CD4-positive, CD25-positive, alpha-beta regulatory T cell (primary cell): ENCODE measurements around the gene CHCHD3. TPM values are rescaled to one million over a fixed set of nuclear protein-coding genes. Genes with fewer than 3 reads are reported as not detected.

ENCODE experiments used
- ATAC-seq, 2 donors: fragments of 150-1000 bp; cut with Tn5 transposase; one replicate each; pipeline ENCODE4 v1.10.0; 2021; ENCODE audit warnings: low read depth in 2 of 2, moderate number of reproducible peaks in 2 of 2, moderate library complexity in 1 of 2
- DNase-seq, 3 donors: peaks; one replicate each; pipeline versions ENCODE4 v3.0.0 to v3.0.0-alpha.2; 2012 to 2022; ENCODE audit warnings: mixed read lengths in 1 of 3
- H3K27ac ChIP-seq: one replicate; pipeline ENCODE4 v1.7.0; 2013; ENCODE audit warnings: mild to moderate bottlenecking, low read length; ENCODE audit not compliant: insufficient read depth, poor library complexity, severe bottlenecking
- H3K27me3 ChIP-seq: one replicate; pipeline ENCODE4 v1.7.0; 2013; ENCODE audit warnings: low read length; ENCODE audit not compliant: control insufficient read depth, insufficient read depth
- H3K36me3 ChIP-seq: one replicate; pipeline ENCODE4 v1.7.0; 2013; ENCODE audit warnings: mild to moderate bottlenecking, low read length, moderate library complexity; ENCODE audit not compliant: control insufficient read depth, insufficient read depth
- H3K4me1 ChIP-seq: 2 replicates; pipeline ENCODE4 v1.7.0; 2013; ENCODE audit warnings: mild to moderate bottlenecking, low read length; ENCODE audit not compliant: insufficient read depth, control insufficient read depth, poor library complexity, severe bottlenecking
- H3K4me3 ChIP-seq: one replicate; pipeline ENCODE4 v1.7.0; 2013; ENCODE audit warnings: low read depth, mild to moderate bottlenecking, low read length, moderate library complexity
- H3K9me3 ChIP-seq, 2 experiments: 1 replicate in 1 of 2; 2 replicates in 1 of 2; pipeline ENCODE4 v1.7.0; 2013; ENCODE audit warnings: low read length in 2 of 2, mild to moderate bottlenecking in 1 of 2, moderate library complexity in 1 of 2; ENCODE audit not compliant: control insufficient read depth in 2 of 2
- H3K27ac Mint-ChIP-seq, 3 donors: one replicate each; pipeline ENCODE4 v1.8.0; 2020 to 2022; ENCODE audit warnings: mild to moderate bottlenecking in 3 of 3, mixed read lengths in 3 of 3, moderate library complexity in 2 of 3
- H3K27me3 Mint-ChIP-seq: one replicate; pipeline ENCODE4 v1.8.0; 2022; ENCODE audit warnings: mild to moderate bottlenecking, mixed read lengths
- H3K36me3 Mint-ChIP-seq: one replicate; pipeline ENCODE4 v1.8.0; 2020; ENCODE audit warnings: mixed read lengths
- H3K4me1 Mint-ChIP-seq, 4 donors: one replicate each; pipeline ENCODE4 v1.8.0; 2020 to 2022; ENCODE audit warnings: mixed read lengths in 4 of 4, mild to moderate bottlenecking in 1 of 4
- H3K4me3 Mint-ChIP-seq, 4 donors: one replicate each; pipeline ENCODE4 v1.8.0; 2020 to 2022; ENCODE audit warnings: mild to moderate bottlenecking in 4 of 4, mixed read lengths in 4 of 4, moderate library complexity in 3 of 4
- H3K9me3 Mint-ChIP-seq, 7 donors: one replicate each; pipeline ENCODE4 v1.8.0; 2020 to 2022; ENCODE audit warnings: mixed read lengths in 7 of 7, mild to moderate bottlenecking in 3 of 7, moderate library complexity in 2 of 7
- polyA plus RNA-seq, 4 donors: library from polyadenylated mRNA; unstranded; fragments of 300-500 nt; fragmentation: Illumina TruSeq; gene quantifications; one replicate each; pipeline ENCODE4 v1.2.3, GENCODE V29; 2021
- total RNA-seq: library from RNA; stranded (reverse); gene quantifications from one replicate; pipeline ENCODE4 v1.2.3, GENCODE V29; 2022

CHCHD3 gene
- total and polyA plus RNA-seq, 5 donors from 2014 or later: 31.5 to 63.2 (median 43.3) TPM

GRCh38 chr7:132964876-132965275 is 117.0 kb downstream of the CHCHD3 start:
- ATAC-seq (no peak), DNase-seq (no peak)
- H3K27me3 Mint-ChIP-seq: no peaks in the 10 kb centered on the region
- Histone ChIP-seq H3K27ac (no peak overlapping the region), H3K4me1 (no peaks in the 10 kb centered on the region), H3K36me3 (no peaks in the 10 kb centered on the region), H3K4me3 (no peak overlapping the region), H3K27me3 (no peaks in the 10 kb centered on the region), H3K9me3 (no peaks in the 10 kb centered on the region)
- no peak overlapping the region for H3K27ac Mint-ChIP-seq
- H3K4me3 Mint-ChIP-seq: no peak overlapping the region
- peaks cover 0 to 1% (median 0%) of the 10 kb centered on the region in 7 donors for H3K9me3 Mint-ChIP-seq
- peaks cover 14% of the 10 kb centered on the region for H3K36me3 Mint-ChIP-seq
- H3K4me1 Mint-ChIP-seq: peaks cover 0 to 22% (median 15%) of the 10 kb centered on the region in 4 donors

- Histone ChIP-seq H3K36me3 (no peaks in the 10 kb centered on the region), H3K27ac (no peak overlapping the region), H3K9me3 (no peaks in the 10 kb centered on the region), H3K4me3 (no peak overlapping the region), H3K27me3 (no peaks in the 10 kb centered on the region), H3K4me1 (no peaks in the 10 kb centered on the region)
- no peak for ATAC-seq
- H3K4me3 Mint-ChIP-seq: no peak overlapping the region
- H3K36me3 Mint-ChIP-seq: peaks cover 15% of the 10 kb centered on the region
- DNase-seq: no peak
- H3K27ac Mint-ChIP-seq: peak overlapping the region in 1 of 3 donors; percentile 63
- peaks cover 0 to 3% (median 0%) of the 10 kb centered on the region in 7 donors for H3K9me3 Mint-ChIP-seq
- H3K4me1 Mint-ChIP-seq: peaks cover 0 to 19% (median 9%) of the 10 kb centered on the region in 4 donors
- H3K27me3 Mint-ChIP-seq: no peaks in the 10 kb centered on the region
Measured at GRCh38 chr7:132959891-132960290, 122.0 kb downstream of the CHCHD3 start.

- H3K4me1 Mint-ChIP-seq: peaks cover 0 to 13% (median 11%) of the 10 kb centered on the region in 4 donors
- ATAC-seq (no peak), DNase-seq (no peak)
- no peaks in the 10 kb centered on the region for H3K27me3 Mint-ChIP-seq
- H3K4me1 ChIP-seq: no peaks in the 10 kb centered on the region
- H3K36me3 ChIP-seq: no peaks in the 10 kb centered on the region
- peaks cover 23% of the 10 kb centered on the region for H3K36me3 Mint-ChIP-seq
- H3K4me3 Mint-ChIP-seq: no peak overlapping the region
- no peak overlapping the region for H3K4me3 ChIP-seq
- no peaks in the 10 kb centered on the region for H3K9me3 ChIP-seq
- H3K27me3 ChIP-seq: no peaks in the 10 kb centered on the region
- H3K27ac ChIP-seq: no peak overlapping the region
- H3K27ac Mint-ChIP-seq: no peak overlapping the region
- H3K9me3 Mint-ChIP-seq: peaks cover 0 to 2% (median 0%) of the 10 kb centered on the region in 7 donors
Measured at GRCh38 chr7:132956556-132956955, 125.3 kb downstream of the CHCHD3 start.

GRCh38 chr7:132953468-132953867 is 128.4 kb downstream of the CHCHD3 start:
- no peaks in the 10 kb centered on the region for H3K27me3 ChIP-seq
- no peaks in the 10 kb centered on the region for H3K9me3 ChIP-seq
- DNase-seq: no peak
- H3K27me3 Mint-ChIP-seq: no peaks in the 10 kb centered on the region
- no peak overlapping the region for H3K4me3 Mint-ChIP-seq
- H3K27ac Mint-ChIP-seq: no peak overlapping the region
- peaks cover 0 to 17% (median 9%) of the 10 kb centered on the region in 4 donors for H3K4me1 Mint-ChIP-seq
- no peak for ATAC-seq
- H3K4me3 ChIP-seq: no peak overlapping the region
- no peaks in the 10 kb centered on the region for H3K36me3 ChIP-seq
- H3K4me1 ChIP-seq: no peaks in the 10 kb centered on the region
- H3K36me3 Mint-ChIP-seq: peaks cover 25% of the 10 kb centered on the region
- H3K9me3 Mint-ChIP-seq: peaks cover 0 to 2% (median 0%) of the 10 kb centered on the region in 7 donors
- no peak overlapping the region for H3K27ac ChIP-seq

GRCh38 chr7:132950725-132951124 is 131.2 kb downstream of the CHCHD3 start:
- Histone ChIP-seq H3K27me3 (no peaks in the 10 kb centered on the region), H3K36me3 (no peaks in the 10 kb centered on the region), H3K4me1 (no peaks in the 10 kb centered on the region), H3K27ac (no peak overlapping the region), H3K4me3 (no peak overlapping the region), H3K9me3 (no peaks in the 10 kb centered on the region)
- ATAC-seq (no peak), DNase-seq (no peak)
- Mint-ChIP-seq H3K27me3 (no peaks in the 10 kb centered on the region), H3K9me3 (peaks cover 0 to 2% (median 0%) of the 10 kb centered on the region in 7 donors), H3K4me1 (peaks cover 0 to 20% (median 9%) of the 10 kb centered on the region in 4 donors), H3K4me3 (no peak overlapping the region), H3K36me3 (peaks cover 20% of the 10 kb centered on the region), H3K27ac (no peak overlapping the region)

GRCh38 chr7:132947011-132947410 is 134.9 kb downstream of the CHCHD3 start:
- Histone ChIP-seq H3K4me1 (no peaks in the 10 kb centered on the region), H3K9me3 (no peaks in the 10 kb centered on the region), H3K36me3 (no peaks in the 10 kb centered on the region), H3K27me3 (no peaks in the 10 kb centered on the region), H3K4me3 (no peak overlapping the region), H3K27ac (no peak overlapping the region)
- DNase-seq: no peak
- peaks cover 7 to 14% (median 10%) of the 10 kb centered on the region in 4 donors for H3K4me1 Mint-ChIP-seq
- H3K27me3 Mint-ChIP-seq: no peaks in the 10 kb centered on the region
- peaks cover 0 to 2% (median 0%) of the 10 kb centered on the region in 7 donors for H3K9me3 Mint-ChIP-seq
- no peak overlapping the region for H3K27ac Mint-ChIP-seq
- peaks cover 14% of the 10 kb centered on the region for H3K36me3 Mint-ChIP-seq
- no peak for ATAC-seq
- no peak overlapping the region for H3K4me3 Mint-ChIP-seq

GRCh38 chr7:132944774-132945173 is 137.1 kb downstream of the CHCHD3 start:
- H3K4me3 Mint-ChIP-seq: no peak overlapping the region
- Histone ChIP-seq H3K27ac (no peak overlapping the region), H3K4me1 (no peaks in the 10 kb centered on the region), H3K27me3 (no peaks in the 10 kb centered on the region), H3K36me3 (no peaks in the 10 kb centered on the region), H3K4me3 (no peak overlapping the region), H3K9me3 (no peaks in the 10 kb centered on the region)
- H3K27me3 Mint-ChIP-seq: no peaks in the 10 kb centered on the region
- H3K27ac Mint-ChIP-seq: no peak overlapping the region
- H3K4me1 Mint-ChIP-seq: peaks cover 8 to 18% (median 9%) of the 10 kb centered on the region in 4 donors
- no peak for DNase-seq
- no peak for ATAC-seq
- H3K36me3 Mint-ChIP-seq: peaks cover 27% of the 10 kb centered on the region
- peaks cover 0 to 2% (median 0%) of the 10 kb centered on the region in 7 donors for H3K9me3 Mint-ChIP-seq

- Mint-ChIP-seq H3K9me3 (peaks cover 0 to 2% (median 0%) of the 10 kb centered on the region in 7 donors), H3K4me3 (no peak overlapping the region), H3K27ac (no peak overlapping the region), H3K27me3 (no peaks in the 10 kb centered on the region), H3K36me3 (peaks cover 25% of the 10 kb centered on the region), H3K4me1 (peaks cover 0 to 18% (median 9%) of the 10 kb centered on the region in 4 donors)
- Histone ChIP-seq H3K4me1 (no peaks in the 10 kb centered on the region), H3K27ac (no peak overlapping the region), H3K4me3 (no peak overlapping the region), H3K36me3 (no peaks in the 10 kb centered on the region), H3K27me3 (no peaks in the 10 kb centered on the region), H3K9me3 (no peaks in the 10 kb centered on the region)
- ATAC-seq (no peak), DNase-seq (no peak)
Measured at GRCh38 chr7:132943645-132944044, 138.2 kb downstream of the CHCHD3 start.
